ENCODE results near the gene C4B. TPM values are rescaled to one million over a fixed set of nuclear protein-coding genes. Genes with fewer than 3 reads are reported as not detected.

Gene C4B
- total and polyA plus RNA-seq, 9 of the 15 experiments (the other 6 are each of a cell fraction or from before 2014, with no cell fraction given), result 0.32 to 8.8 (median 5.4) TPM

- TF ChIP-seq CUX1 (CRISPR knock-in tag; IDR thresholded peaks at IDR 0.05) (no peak), YBX1 (IDR thresholded peaks at IDR 0.05) (no peak), RBM14 (IDR thresholded peaks at IDR 0.05; ENCODE audit: borderline replicate concordance, insufficient read depth, low read depth, low read length) (no peak), GTF2E2 (tag; IDR thresholded peaks at IDR 0.05) (no peak), ZNF778 (CRISPR knock-in tag; IDR thresholded peaks at IDR 0.05) (no peak)
These were observed 56.4 kb downstream of the C4B start (continued) for GRCh38 chr6:32070814-32071543.

Data from K562 (cell line).